Caco-2 (cell line): ENCODE results near the gene MEX3A. TPM values are rescaled to one million over a fixed set of nuclear protein-coding genes. Genes with fewer than 3 reads are reported as not detected.
"Not testable (repeated sequence)": the region's sequence is repeated elsewhere in the genome, so short reads cannot be mapped to it uniquely, and the experiment has no call there.

Source experiments
- BruUV-seq: library from RNA; stranded (reverse); fragments of 400-500 nt; replicated peaks from 2 replicates; lab custom pipeline; 2021; lab: Mats Ljungman, UMichigan
- CTCF ChIA-PET: fragments of 300-600 bp; sonication (Branson Sonifier 250); formaldehyde crosslinking; loops from one replicate; lab custom pipeline; 2022; ENCODE audit warnings: antibody characterized with exemption; lab: Charles Lee
- POLR2A ChIA-PET: fragments of 300-600 bp; sonication (Branson Sonifier 250); formaldehyde crosslinking; loops from one replicate; lab custom pipeline; 2022; ENCODE audit warnings: antibody characterized with exemption; lab: Charles Lee
- DNase-seq, 2 experiments: peaks; one replicate each; pipeline versions ENCODE4 v3.0.0 to v3.0.0-alpha.2; 2020 to 2022
- H3K27me3 ChIP-seq: replicated peaks from 2 replicates; pipeline ENCODE4 v1.6.0; 2011; ENCODE audit warnings: low read length; ENCODE audit not compliant: control insufficient read depth, insufficient read depth
- H3K36me3 ChIP-seq: 2 replicates; pipeline ENCODE4 v1.5.1; 2011; ENCODE audit warnings: low read length; ENCODE audit not compliant: control insufficient read depth, insufficient read depth
- H3K4me1 ChIP-seq: fragments of 250-450 bp; sonication (Bioruptor Pico); 2 replicates; pipeline ENCODE4 v1.5.1; 2020; ENCODE audit warnings: mild to moderate bottlenecking
- H3K4me3 ChIP-seq: 2 replicates; pipeline ENCODE4 v1.5.1; 2011; ENCODE audit warnings: low read depth, mild to moderate bottlenecking, control low read depth, low read length
- H3K9me3 ChIP-seq: fragments of 250-450 bp; sonication (Bioruptor Pico); 2 replicates; pipeline ENCODE4 v1.5.1; 2020; ENCODE audit warnings: mild to moderate bottlenecking, moderate library complexity
- H3K27ac Mint-ChIP-seq: one replicate; pipeline ENCODE4 v1.8.0; 2022; ENCODE audit warnings: mixed read lengths; ENCODE audit not compliant: unreplicated experiment
- H3K27me3 Mint-ChIP-seq: one replicate; pipeline ENCODE4 v1.8.0; 2022; ENCODE audit warnings: mixed read lengths; ENCODE audit not compliant: insufficient read depth, unreplicated experiment
- H3K36me3 Mint-ChIP-seq: one replicate; pipeline ENCODE4 v1.8.0; 2022; ENCODE audit warnings: mild to moderate bottlenecking, mixed read lengths; ENCODE audit not compliant: insufficient read depth, unreplicated experiment
- H3K4me1 Mint-ChIP-seq: one replicate; pipeline ENCODE4 v1.8.0; 2022; ENCODE audit warnings: low read depth, mixed read lengths; ENCODE audit not compliant: unreplicated experiment
- H3K4me3 Mint-ChIP-seq: one replicate; pipeline ENCODE4 v1.8.0; 2022; ENCODE audit warnings: mild to moderate bottlenecking, moderate library complexity, mixed read lengths; ENCODE audit not compliant: unreplicated experiment
- H3K9me3 Mint-ChIP-seq: one replicate; pipeline ENCODE4 v1.8.0; 2022; ENCODE audit warnings: mixed read lengths; ENCODE audit not compliant: unreplicated experiment
- CTCF ChIP-seq, 2 experiments: fragments of 200-600 bp in 1 of 2; IDR thresholded peaks; 1 replicate in 1 of 2; 2 replicates in 1 of 2; pipeline versions ENCODE4 v1.5.1 to v1.8.0; 2011 to 2022; ENCODE audit warnings: antibody characterized with exemption in 1 of 2, control low read depth in 1 of 2, inconsistent platforms in 1 of 2, low read depth in 1 of 2, low read length in 1 of 2, mild to moderate bottlenecking in 1 of 2, moderate library complexity in 1 of 2; ENCODE audit not compliant: insufficient read depth in 1 of 2, severe bottlenecking in 1 of 2, unreplicated experiment in 1 of 2
- intact Hi-C: fragments of 100-400 bp; cut with micrococcal nuclease; formaldehyde crosslinking; loops from one replicate; pipeline ENCODE4 v1.10.0; 2022; ENCODE audit not compliant: unreplicated experiment
- total RNA-seq: library from RNA; stranded (reverse); gene quantifications from 2 replicates; pipeline ENCODE4 v1.2.3, GENCODE V29; 2022

MEX3A gene
- total RNA-seq, 1 experiment from 2014 or later: 8.9 TPM

DNA sequence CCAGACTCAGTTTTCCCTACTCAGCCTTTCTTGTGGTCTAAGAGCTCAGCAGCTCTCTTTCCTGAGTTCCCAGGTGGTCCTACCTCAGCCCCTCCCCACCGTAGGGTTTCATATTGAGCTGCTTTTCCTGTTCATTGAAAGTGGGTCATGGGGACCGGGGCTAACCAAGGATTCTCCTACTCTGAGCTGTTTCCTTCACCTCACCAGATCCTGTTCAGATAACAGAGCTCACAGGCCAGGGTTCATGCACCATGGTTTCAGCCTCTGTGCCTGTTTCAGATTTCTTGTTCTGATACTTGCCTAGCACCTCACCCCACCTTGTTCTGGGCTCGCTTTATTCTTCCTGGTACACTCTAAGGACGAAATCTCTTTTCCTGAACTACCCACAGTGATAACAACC is 37.2 kb downstream of the MEX3A start:
- no peak overlapping the region for H3K4me3 ChIP-seq
- H3K4me1 ChIP-seq: peaks cover 13% of the 10 kb centered on the region
- H3K27me3 Mint-ChIP-seq: no peaks in the 10 kb centered on the region
- intact Hi-C loops: no loop called here
- peak overlapping the region; percentile 2 for H3K27ac Mint-ChIP-seq
- H3K36me3 Mint-ChIP-seq: peaks cover 50% of the 10 kb centered on the region
- H3K4me1 Mint-ChIP-seq: peaks cover 7% of the 10 kb centered on the region
- H3K9me3 ChIP-seq: no peaks in the 10 kb centered on the region
- peaks cover 4% of the 10 kb centered on the region; the same call in 1 of the 2 replicates for H3K36me3 ChIP-seq
- ChIA-PET POLR2A (no interaction called here), CTCF (interaction anchor here (0.5 to 1.2 kb wide), 2 partner anchors 14 to 48 kb away, joined by 3 to 5 read pairs; no protein-coding TSS in a partner anchor)
- H3K27me3 ChIP-seq: no peaks in the 10 kb centered on the region
- BruUV-seq: no TSS peak
- no peak for DNase-seq
- no peaks in the 10 kb centered on the region for H3K9me3 Mint-ChIP-seq
- H3K4me3 Mint-ChIP-seq: no peak overlapping the region
- TF ChIP-seq CTCF (IDR thresholded peaks at IDR 0.05; ENCODE audit: insufficient read depth in 1 of 2, low read depth in 1 of 2, low read length in 1 of 2, severe bottlenecking in 1 of 2, unreplicated experiment in 1 of 2): no peak

DNA sequence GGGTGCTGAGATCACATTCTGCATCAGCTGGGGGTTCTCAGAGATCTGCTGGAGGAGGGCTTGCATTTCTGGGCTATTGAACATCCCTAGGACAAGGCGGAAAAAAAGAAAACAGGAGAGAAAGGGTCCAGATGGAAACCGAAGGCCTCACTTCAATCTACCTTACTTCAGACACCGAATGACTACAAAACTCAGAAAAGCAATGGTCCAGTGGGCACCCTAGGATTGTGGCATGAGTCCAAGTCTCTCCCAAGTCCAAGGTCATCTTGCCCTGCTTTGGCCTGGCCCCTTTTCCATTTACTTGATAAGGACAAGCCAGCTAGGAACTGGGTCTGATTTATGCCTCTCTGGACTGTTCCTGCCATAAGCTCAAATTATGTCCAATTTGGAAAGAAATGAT is 39.4 kb downstream of the MEX3A start:
- no peak for DNase-seq
- ChIA-PET POLR2A (no interaction called here), CTCF (interaction anchor here (0.9 kb wide), 1 partner anchor 11 kb away, joined by 4 read pairs; the partner anchor contains the start of gene UBQLN4)
- H3K4me1 ChIP-seq: peaks cover 24% of the 10 kb centered on the region
- no peak overlapping the region for H3K27ac Mint-ChIP-seq
- no peaks in the 10 kb centered on the region for H3K9me3 ChIP-seq
- peaks cover 4% of the 10 kb centered on the region; the same call in 1 of the 2 replicates for H3K36me3 ChIP-seq
- H3K9me3 Mint-ChIP-seq: no peaks in the 10 kb centered on the region
- no TSS peak for BruUV-seq
- H3K4me1 Mint-ChIP-seq: peaks cover 7% of the 10 kb centered on the region
- no peak for TF ChIP-seq CTCF (IDR thresholded peaks at IDR 0.05; ENCODE audit: insufficient read depth in 1 of 2, low read depth in 1 of 2, low read length in 1 of 2, severe bottlenecking in 1 of 2, unreplicated experiment in 1 of 2)
- no peaks in the 10 kb centered on the region for H3K27me3 Mint-ChIP-seq
- intact Hi-C loops: no loop called here
- no peak overlapping the region for H3K4me3 ChIP-seq
- peaks cover 47% of the 10 kb centered on the region for H3K36me3 Mint-ChIP-seq
- no peak overlapping the region for H3K4me3 Mint-ChIP-seq
- no peaks in the 10 kb centered on the region for H3K27me3 ChIP-seq

- POLR2A ChIA-PET, H3K36me3 ChIP-seq, intact Hi-C loops, H3K4me1 Mint-ChIP-seq, H3K4me3 ChIP-seq, H3K9me3 ChIP-seq, H3K4me3 Mint-ChIP-seq, BruUV-seq, H3K9me3 Mint-ChIP-seq, DNase-seq, CTCF ChIA-PET, H3K4me1 ChIP-seq, H3K27ac Mint-ChIP-seq, H3K27me3 Mint-ChIP-seq, H3K27me3 ChIP-seq: not testable (repeated sequence)
- peaks cover 31% of the 10 kb centered on the region for H3K36me3 Mint-ChIP-seq
Measured at GRCh38 chr1:156034991-156035390, 47.3 kb downstream of the MEX3A start.
